NCI-H446 (cell line): ENCODE measurements around the gene FBXL4.
A peak's percentile ranks its signal among the peaks of the same experiment; 100 is the strongest.

Experiments used
- DNase-seq, 2 experiments: peaks; one replicate each; lab custom pipeline; 2025; lab: John Stamatoyannopoulos, UW

Gene FBXL4

GRCh38 chr6:98880486-98880885 is 67.3 kb downstream of the FBXL4 start:
- DNase-seq: no peak

GRCh38 chr6:98877250-98877649 is 70.5 kb downstream of the FBXL4 start:
- no peak for DNase-seq

- no peak for DNase-seq
These were observed 72.4 kb downstream of the FBXL4 start for GRCh38 chr6:98875375-98875774.

- DNase-seq: no peak
These were observed 75.9 kb downstream of the FBXL4 start for GRCh38 chr6:98871821-98872220.

GRCh38 chr6:98871057-98871456 is 76.7 kb downstream of the FBXL4 start:
- DNase-seq: peak; percentile 7 to 51

- DNase-seq: no peak
These were observed 83.2 kb downstream of the FBXL4 start for GRCh38 chr6:98864497-98864896.

GRCh38 chr6:98848539-98849242 is 99.1 kb downstream of the FBXL4 start:
- no peak for DNase-seq

GRCh38 chr6:98847779-98848538 is 99.8 kb downstream of the FBXL4 start:
- no peak for DNase-seq

- no peak for DNase-seq
These were observed 100.3 kb downstream of the FBXL4 start for GRCh38 chr6:98847416-98847778.

- DNase-seq: no peak
These were observed 101.7 kb downstream of the FBXL4 start for GRCh38 chr6:98846021-98846380.

GRCh38 chr6:98845211-98846020 is 102.3 kb downstream of the FBXL4 start:
- DNase-seq: peak; percentile 80 to 88

- DNase-seq: no peak
These were observed 103.2 kb downstream of the FBXL4 start for GRCh38 chr6:98844244-98845210.

GRCh38 chr6:98843271-98844243 is 104.2 kb downstream of the FBXL4 start:
- DNase-seq: no peak

GRCh38 chr6:98842342-98843180 is 105.2 kb downstream of the FBXL4 start:
- DNase-seq: no peak

GRCh38 chr6:98841621-98842341 is 106.0 kb downstream of the FBXL4 start:
- DNase-seq: no peak

- no peak for DNase-seq
These were observed 106.7 kb downstream of the FBXL4 start for GRCh38 chr6:98840996-98841513.

GRCh38 chr6:98840385-98840784 is 107.4 kb downstream of the FBXL4 start:
- no peak for DNase-seq

GRCh38 chr6:98839781-98840361 is 107.9 kb downstream of the FBXL4 start:
- peak in 1 of 2 experiments; percentile 22 for DNase-seq
